GM21360 (cell line): Measurements from ENCODE around the gene CLEC4A.
"Not testable (repeated sequence)": the region's sequence is repeated elsewhere in the genome, so short reads cannot be mapped to it uniquely, and the experiment has no call there.

Source experiments
- ATAC-seq: cut with Tn5 transposase; IDR thresholded peaks from one replicate; pipeline ENCODE4 v1.9.1; 2021; ENCODE audit warnings: mild to moderate bottlenecking, moderate library complexity; ENCODE audit not compliant: unreplicated experiment

The CLEC4A gene

GRCh38 chr12:8133636-8134397 is 10.4 kb downstream of the CLEC4A start:
- not testable (repeated sequence) for ATAC-seq

GRCh38 chr12:8134398-8134930 is 11.0 kb downstream of the CLEC4A start:
- not testable (repeated sequence) for ATAC-seq

- ATAC-seq, result not testable (repeated sequence)
Observed at GRCh38 chr12:8141647-8142046, 18.2 kb downstream of the CLEC4A start.

DNA sequence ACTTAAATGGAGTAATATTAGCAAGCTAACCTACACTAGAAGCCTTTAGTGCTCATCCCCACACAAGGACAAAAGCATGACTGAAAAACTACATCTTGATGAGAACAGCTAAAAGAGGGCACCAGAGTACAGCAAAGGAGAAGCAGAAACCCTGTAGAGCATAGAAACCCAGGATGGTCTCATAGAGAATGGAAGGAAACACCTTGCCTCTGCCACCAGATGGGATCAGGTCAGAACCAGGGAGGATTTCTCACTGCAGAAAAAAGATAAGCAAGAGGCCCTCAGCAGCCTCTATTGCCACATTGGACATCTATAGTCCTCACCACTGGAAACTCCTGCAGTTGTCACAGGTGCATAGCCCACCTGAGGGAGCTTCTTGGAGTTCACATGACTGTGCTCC is 19.8 kb downstream of the CLEC4A start:
- ATAC-seq, result no peak

DNA sequence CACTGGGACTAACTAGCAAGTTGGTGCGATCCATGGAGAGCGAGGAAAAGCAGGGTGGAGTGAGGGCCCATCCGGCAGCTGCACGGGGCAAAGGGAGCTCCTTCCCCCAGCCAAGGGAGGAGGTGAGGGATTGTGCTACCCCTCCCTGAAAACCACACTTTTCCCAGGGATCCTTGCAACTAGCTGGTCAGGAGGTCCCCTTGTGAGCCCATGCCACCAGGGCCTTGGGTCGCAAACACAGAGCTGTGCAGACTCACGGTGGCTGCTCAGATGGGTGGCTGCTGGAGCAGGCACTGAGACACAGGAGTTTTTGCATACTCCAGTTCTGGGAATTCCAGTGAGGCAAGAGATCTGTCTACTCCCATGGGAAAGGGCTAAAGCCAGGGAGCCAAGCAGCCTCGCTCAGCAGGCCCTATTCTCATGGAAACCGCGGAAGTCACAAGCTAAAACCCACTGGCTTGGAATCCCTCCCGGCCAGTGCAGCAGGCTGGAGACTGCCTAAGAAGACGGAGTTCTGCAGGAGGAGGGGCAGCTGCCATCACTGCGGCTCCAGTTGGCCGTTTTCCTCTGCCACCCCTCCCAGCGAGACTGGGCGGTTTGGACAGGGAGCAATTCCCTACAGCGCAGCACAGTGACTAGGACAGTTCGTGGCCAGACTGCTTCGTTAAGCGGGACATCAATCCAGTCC is 22.5 kb downstream of the CLEC4A start:
- ATAC-seq, result no peak

- no peak for ATAC-seq
Observed at GRCh38 chr12:8146442-8146771, 23.0 kb downstream of the CLEC4A start.

- ATAC-seq, result no peak
Observed at GRCh38 chr12:8154526-8154925, 31.1 kb downstream of the CLEC4A start.

GRCh38 chr12:8156416-8156815 is 33.0 kb downstream of the CLEC4A start:
- ATAC-seq, result no peak

- no peak for ATAC-seq
Observed at GRCh38 chr12:8156845-8157244, 33.4 kb downstream of the CLEC4A start, which contains the start of gene ZNF705A. ZNF705A (plus strand) TSS chr12:8157015; CDS start chr12:8172626, 15,611 bp downstream.

DNA sequence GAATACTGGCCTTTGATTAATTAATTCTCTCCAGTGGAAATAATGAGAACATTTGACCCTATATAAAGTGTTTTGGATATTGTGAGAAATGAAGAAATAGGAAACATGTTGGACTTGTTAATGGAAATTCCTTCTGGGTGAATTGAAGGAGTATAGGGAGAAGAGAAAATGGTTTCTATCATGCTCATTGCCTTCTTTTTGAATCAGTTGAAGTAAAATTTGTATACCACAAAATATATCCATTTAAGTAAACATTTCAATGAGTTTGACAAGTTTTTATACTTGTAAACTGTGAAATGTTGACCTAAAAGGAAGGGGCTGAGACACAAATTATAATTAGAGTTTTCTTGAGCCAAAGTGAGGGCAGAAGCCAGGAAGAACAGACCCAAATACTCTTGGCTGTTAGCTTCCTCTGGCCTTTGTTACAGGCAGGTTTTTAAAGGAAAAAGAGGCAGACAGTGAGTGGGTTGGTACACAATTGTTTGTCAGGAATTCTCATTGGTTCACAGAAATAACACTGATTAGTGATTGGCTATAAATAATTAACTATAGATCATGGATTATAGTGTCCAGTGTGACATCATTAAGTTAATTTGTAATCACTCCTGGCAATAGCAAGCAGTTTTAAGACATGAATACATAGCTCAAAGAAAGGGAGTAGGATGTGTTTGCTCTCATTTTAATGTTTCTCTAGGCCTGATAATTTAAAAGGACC is 34.2 kb downstream of the CLEC4A start:
- ATAC-seq, result no peak

- ATAC-seq, result not testable (repeated sequence)
Observed at GRCh38 chr12:8172911-8173310, 49.5 kb downstream of the CLEC4A start.

GRCh38 chr12:8179989-8180585 is 56.7 kb downstream of the CLEC4A start:
- not testable (repeated sequence) for ATAC-seq

DNA sequence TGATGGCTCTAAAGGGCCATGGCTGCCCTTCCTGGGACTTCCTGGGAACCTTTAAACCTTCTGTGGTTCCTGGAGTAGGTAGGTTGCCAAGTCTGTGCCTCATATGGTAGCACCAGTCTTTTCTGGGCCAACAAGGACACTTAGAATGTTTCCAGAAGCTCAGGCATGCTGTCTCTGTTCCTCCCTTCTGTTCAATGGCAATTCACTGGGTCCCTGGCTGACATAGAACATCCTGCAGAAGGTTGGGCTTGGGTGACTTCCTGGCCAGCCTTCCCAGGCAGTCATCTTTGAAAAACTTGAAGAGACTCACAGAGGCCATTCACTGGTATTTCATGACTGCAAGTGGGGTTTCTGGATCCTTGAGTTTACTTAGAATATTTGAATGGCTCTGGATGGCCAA is 57.9 kb downstream of the CLEC4A start:
- ATAC-seq, result not testable (repeated sequence)

GRCh38 chr12:8182923-8183322 is 59.5 kb downstream of the CLEC4A start:
- ATAC-seq, result not testable (repeated sequence)

- not testable (repeated sequence) for ATAC-seq
Observed at GRCh38 chr12:8183346-8183745, 59.9 kb downstream of the CLEC4A start.

- ATAC-seq, result not testable (repeated sequence)
Observed at GRCh38 chr12:8184206-8184605, 60.8 kb downstream of the CLEC4A start.

GRCh38 chr12:8188088-8188487 is 64.7 kb downstream of the CLEC4A start:
- ATAC-seq, result not testable (repeated sequence)
